Measurements from ENCODE around the gene RIN1. TPM values are rescaled to one million over a fixed set of nuclear protein-coding genes. Genes with fewer than 3 reads are reported as not detected.

Gene RIN1, protein sequence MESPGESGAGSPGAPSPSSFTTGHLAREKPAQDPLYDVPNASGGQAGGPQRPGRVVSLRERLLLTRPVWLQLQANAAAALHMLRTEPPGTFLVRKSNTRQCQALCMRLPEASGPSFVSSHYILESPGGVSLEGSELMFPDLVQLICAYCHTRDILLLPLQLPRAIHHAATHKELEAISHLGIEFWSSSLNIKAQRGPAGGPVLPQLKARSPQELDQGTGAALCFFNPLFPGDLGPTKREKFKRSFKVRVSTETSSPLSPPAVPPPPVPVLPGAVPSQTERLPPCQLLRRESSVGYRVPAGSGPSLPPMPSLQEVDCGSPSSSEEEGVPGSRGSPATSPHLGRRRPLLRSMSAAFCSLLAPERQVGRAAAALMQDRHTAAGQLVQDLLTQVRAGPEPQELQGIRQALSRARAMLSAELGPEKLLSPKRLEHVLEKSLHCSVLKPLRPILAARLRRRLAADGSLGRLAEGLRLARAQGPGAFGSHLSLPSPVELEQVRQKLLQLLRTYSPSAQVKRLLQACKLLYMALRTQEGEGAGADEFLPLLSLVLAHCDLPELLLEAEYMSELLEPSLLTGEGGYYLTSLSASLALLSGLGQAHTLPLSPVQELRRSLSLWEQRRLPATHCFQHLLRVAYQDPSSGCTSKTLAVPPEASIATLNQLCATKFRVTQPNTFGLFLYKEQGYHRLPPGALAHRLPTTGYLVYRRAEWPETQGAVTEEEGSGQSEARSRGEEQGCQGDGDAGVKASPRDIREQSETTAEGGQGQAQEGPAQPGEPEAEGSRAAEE
- total RNA-seq = 9.7 and 16.2 TPM in 2 replicates

DNA sequence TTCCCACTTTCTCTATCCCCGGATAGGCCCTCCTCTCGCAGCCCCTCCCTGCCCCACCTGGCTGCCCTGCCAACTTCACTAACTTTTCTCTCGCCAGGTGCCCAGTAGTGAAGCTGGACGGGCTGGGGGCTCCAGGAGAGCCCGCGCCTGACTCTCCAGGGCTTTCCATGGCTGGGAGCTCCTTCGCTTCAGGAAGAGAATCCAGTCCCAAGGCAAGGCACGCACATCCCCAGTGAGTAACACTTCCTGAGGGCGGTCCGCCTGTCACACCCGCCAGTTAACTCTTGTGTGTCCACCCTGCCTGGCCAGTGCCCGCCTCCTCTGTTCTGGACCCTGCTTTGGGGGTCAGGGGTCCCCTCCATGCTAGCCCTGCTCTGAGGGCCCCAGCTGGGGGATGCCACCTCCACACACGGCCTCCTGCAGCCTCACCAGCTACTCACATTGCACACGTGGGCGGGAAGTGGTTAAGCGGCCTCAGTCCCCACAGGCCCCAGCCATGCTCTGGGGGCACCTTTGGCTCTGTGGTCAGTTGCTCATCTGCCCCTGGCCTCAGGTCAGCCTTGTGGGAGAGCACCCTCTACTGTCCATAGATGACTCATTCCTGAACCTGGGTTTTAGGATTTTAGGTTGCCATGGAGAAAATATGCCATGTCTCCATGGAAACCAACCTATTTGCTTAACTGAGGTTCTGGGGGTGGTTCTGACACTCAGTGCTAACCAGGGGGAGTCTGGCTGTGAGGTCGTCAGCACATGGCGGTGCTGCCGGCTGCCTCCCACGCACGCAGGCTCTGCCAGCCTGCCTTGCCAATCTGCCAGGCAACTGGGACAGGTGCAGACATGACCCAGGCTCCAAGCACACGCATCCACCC is at the start of gene RIN1:
RIN1 (minus strand) TSS at position 201 of the 869 bp plus-strand sequence; CDS start at position 169, 32 bp downstream.

DNA sequence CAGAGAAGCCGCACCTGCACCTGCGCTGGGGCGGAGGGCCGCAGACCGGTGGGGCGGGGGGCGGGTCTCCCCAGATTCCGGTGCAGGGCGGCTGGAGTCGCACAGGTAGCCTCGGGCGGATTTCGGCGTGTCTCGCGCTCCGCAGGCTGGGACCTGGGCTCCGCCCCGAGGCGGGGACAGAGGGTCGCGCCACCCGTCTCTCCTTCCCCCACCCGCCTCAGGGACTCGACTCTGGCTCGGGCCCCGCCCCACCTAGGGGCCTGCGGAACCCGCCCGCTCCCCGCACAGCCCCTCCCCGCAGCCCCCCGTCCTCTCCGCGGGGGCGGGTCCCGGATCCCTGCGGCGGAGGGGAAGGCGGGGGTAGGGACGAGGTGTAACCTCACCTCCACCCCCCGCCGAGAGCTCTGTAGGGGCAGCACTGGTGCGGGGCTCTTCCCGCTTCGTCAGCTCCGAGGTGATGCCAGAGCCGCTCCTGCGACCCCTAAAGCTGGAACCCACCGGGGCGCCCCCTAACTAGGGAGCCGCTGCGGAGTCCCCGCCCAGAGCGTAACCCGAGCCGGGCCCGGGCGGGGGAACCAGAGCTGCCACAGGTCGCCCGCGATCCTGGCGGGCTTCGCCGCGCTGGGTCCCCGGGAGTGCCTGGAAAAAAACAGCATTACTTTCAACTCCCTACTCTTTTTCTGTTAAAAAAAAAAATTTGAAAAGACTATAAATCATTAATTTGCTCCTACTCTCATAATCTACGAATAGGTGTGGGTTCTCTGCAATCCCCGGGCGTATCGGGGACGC is 35.6 kb upstream of the RIN1 start, which contains the start of gene SLC29A2:
SLC29A2 (minus strand) TSS at position 134 of the 789 bp plus-strand sequence. CDS start 169 bp downstream, outside the sequence.

DNA sequence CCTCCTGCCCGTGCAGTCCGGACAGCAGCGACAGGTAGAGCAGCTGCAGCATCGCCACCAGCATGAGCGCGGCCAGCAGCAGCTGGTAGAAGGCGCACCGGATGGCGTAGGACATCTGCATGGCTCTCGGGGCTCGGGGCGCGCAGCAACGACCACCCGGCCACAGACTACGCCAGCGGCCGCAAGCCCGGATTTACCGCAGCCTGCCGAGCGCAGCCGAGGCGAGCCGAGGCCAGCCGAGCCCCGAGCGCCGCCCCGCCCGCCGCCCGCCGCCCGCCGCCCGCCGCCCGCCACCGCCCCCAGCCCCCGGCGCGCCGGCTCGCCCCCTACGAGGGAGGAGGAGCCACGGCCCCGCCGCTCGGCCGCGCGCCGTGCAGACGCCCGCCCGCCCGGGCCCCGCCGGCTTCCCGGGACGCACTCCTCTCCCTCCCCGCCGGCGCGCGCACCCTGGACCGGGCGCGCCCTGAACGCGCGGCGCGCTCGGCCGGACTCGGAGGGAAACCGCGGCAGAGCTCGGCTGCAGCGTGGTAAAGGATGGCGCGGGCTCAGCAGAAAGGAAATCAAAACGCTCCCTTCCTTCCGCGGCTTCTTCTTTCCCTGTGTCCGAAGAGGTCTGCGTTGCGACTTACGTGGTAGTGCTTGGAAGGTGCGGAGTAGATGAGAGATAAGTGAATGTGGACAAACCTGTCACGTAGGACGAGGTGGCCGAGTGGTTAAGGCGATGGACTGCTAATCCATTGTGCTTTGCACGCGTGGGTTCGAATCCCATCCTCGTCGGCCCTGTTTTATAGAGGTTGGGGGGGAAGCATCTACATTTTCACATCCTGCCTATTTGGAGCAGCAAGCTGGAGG is 11.4 kb upstream of the RIN1 start, which contains the start of gene B4GAT1:
B4GAT1 (minus strand) TSS at position 205 of the 852 bp plus-strand sequence; CDS start at position 121, 84 bp downstream.

DNA sequence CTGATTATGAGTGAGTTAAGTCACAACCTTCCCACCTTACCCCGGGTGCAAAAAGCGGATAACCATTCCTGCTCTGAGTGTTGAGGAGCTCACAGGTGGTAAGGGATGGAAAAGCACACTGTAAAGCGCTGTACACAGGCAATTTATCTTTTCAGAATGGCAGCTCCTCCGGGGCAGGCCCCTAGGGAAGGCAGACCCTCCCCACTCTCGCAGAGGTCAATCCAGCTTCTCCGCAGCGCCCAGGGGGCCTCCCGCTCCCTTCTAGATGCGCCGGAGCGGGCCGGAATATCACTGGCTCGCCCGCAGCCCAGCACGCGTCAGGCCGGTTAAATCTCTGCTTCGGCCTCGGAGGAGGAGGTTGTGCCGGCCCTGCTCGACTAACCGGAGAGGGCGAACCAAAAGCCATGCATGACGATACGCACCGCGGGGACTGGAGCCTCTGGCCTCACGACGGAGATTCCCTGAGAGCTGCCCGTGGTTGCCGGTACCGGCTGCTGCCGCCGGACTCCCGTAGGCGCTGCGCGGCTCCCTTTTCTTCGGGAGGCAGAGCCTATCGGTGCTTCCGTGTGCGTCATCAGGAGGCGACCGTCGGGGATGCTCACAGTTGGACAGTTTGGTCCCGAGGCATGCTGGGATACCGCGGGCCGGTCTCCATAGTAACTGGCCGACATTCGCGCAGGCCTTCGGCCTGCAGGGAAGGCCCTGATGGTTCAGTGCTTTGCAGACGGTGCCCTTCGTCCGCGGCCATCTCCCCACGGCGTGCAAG is 8.5 kb upstream of the RIN1 start, which contains the start of gene BRMS1:
BRMS1 (minus strand) TSS at position 555 of the 766 bp plus-strand sequence. CDS start 2,870 bp downstream, outside the sequence.

DNA sequence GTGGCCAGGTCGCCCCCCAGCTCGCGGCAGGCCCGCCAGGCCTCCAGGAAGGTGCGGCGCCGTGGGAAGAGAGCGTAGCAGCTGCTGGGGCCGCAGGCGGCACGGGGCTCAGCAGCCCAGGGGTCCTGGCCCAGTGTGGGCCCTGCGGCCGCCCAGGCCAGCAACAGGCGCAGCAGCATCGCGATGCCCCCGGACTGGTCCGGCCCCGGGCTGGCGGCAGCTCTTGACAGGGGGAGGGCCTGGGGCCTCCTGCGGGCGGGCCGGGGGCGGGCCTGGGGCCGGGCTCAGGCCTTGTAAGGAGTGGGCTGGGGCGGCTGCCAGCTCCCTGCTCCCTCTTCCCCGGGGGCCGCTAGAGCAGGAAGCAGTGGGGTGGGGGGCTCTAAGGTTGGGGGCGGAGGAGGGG is 19.4 kb downstream of the RIN1 start, which contains the start of gene CD248:
CD248 (minus strand) TSS at position 196 of the 403 bp plus-strand sequence; CDS start at position 179, 17 bp downstream.

DNA sequence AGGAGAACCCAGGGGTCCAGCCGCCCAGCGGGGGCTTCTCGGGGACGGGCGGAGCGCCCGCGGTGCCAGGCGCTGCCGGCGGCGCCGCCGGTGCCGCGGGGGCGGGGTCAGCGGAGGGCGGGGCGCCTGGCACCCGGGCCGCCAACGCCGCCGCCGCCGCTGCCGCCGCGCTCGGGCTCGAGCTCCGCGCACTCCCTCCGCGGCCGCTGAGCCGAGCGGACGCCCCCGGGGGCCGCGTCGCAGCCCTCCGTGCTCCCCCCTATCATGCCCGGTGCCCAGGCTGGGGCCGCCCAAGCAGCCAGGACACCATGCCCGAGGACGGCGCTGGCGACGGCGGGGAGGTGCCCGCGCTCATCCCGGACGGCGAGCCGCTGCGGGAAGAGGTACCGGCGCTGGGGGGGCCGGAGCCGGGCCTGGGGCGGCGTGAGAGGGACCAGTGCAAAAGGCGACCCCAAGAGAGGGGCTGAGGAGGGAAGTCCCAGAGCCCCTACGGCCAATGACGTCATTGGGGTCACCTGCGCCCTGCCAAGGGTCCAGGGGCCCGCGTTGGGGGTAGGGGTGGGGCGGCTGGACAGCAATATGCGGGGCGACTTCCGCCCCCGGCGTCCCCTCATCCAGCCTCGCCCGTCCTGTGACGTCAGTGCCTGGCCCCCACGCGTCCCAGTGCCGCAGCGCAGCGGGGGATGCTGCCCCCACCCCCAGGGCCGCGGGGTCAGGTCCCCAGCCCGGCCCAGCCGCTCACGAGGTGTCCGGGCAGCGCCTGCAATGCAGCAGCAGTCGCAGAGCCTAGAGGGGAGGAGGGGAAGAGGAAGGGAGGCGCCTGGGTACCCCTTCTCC is 44.3 kb downstream of the RIN1 start, which contains the start of gene TMEM151A:
TMEM151A (plus strand) TSS at position 189 of the 837 bp plus-strand sequence; CDS start at position 309, 120 bp downstream.

DNA sequence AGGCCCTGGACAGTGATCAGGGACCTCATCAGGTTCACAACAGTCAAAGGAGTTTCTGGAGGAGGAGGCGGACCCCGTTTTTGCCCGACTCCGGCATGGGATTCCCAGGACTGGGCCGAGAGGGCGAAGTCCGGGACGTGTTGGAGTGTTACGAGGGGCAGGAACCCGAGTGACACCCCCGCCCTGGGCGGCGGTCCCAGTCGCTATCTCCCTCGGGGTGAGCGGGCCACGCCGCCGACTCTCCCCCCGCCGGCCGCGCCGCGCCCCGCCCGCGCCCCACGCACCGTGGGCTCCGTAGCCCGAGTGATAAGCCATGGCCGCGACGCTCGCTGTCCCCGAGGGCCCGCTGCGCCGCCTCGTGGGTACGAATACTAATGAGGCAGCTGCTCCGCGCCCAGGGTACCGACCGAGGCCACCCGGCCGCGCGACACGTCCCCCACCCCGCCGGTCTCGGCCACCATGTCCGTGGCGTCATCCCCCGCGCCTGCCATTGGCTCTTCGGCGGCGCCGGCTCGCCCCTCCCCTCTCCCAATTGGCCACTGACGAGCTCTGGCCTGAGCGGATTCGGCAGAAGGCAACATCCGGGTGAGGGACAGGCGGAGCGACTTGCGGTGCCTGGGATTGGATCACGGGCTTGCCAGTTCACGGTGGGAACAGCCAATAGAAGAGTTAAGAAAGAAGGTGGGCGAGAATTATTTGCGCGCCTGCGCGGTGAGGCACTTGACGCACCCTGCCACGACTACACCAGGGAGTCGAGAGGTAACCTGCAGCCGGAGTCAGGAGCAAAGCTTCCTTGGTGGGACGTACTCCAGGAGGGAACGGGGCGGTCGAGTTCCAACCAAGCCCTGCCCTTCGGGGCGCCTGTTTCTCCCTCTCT is 47.3 kb downstream of the RIN1 start, which contains the start of gene YIF1A:
YIF1A (minus strand) TSS at position 473 of the 877 bp plus-strand sequence; CDS start at position 315, 158 bp downstream.

Other genes starting within 250 kb of the RIN1 start
- 12.7 and 18.8 TPM in 2 replicates for gene KLC2, start 78.7 kb downstream of the RIN1 start, total RNA-seq
- 47.9 and 58.0 TPM in 2 replicates for gene RAB1B, start 67.8 kb downstream of the RIN1 start, total RNA-seq
- 0.28 TPM in 1 of 2 replicates, not detected in the other for gene CNIH2, start 58.3 kb downstream of the RIN1 start, total RNA-seq
- gene YIF1A, start 47.3 kb downstream of the RIN1 start, total RNA-seq = 237 and 239 TPM in 2 replicates
- gene TMEM151A, start 44.5 kb downstream of the RIN1 start, total RNA-seq = under 0.01 and 0.18 TPM in 2 replicates
- gene CD248, start 19.4 kb downstream of the RIN1 start, total RNA-seq = 60.8 and 63.9 TPM in 2 replicates
- 49.1 and 54.2 TPM in 2 replicates for gene BRMS1, start 8.7 kb upstream of the RIN1 start, total RNA-seq
- gene B4GAT1, start 11.2 kb upstream of the RIN1 start, total RNA-seq = 28.2 and 43.2 TPM in 2 replicates
- 0.09 and 0.14 TPM in 2 replicates for gene SLC29A2, start 35.3 kb upstream of the RIN1 start, total RNA-seq
- gene NPAS4, start 84.6 kb upstream of the RIN1 start, total RNA-seq = not detected in 2 replicates
- gene MRPL11, start 102.4 kb upstream of the RIN1 start, total RNA-seq = 40.4 and 41.0 TPM in 2 replicates
- 16.1 and 22.7 TPM in 2 replicates for gene PELI3, start 130.5 kb upstream of the RIN1 start, total RNA-seq
- 37.3 and 48.8 TPM in 2 replicates for gene DPP3, start 144.0 kb upstream of the RIN1 start, total RNA-seq
- gene BBS1, start 174.2 kb upstream of the RIN1 start, total RNA-seq = 19.1 and 27.7 TPM in 2 replicates
- gene ZDHHC24, start 209.6 kb upstream of the RIN1 start, total RNA-seq = 11.0 and 13.0 TPM in 2 replicates
- 0.14 and 0.18 TPM in 2 replicates for gene ACTN3, start 210.5 kb upstream of the RIN1 start, total RNA-seq
- gene CTSF, start 232.2 kb upstream of the RIN1 start, total RNA-seq = 15.9 and 21.3 TPM in 2 replicates